HepG2 (cell line): ENCODE results near the gene MBD3L2. TPM values are rescaled to one million over a fixed set of nuclear protein-coding genes. Genes with fewer than 3 reads are reported as not detected.

Experiments
- FOXK2 ChIP-seq: fragments of 450-650 bp; IDR thresholded peaks from 2 replicates; pipeline ENCODE4 v1.6.1; 2016
- GATAD2A ChIP-seq: IDR thresholded peaks from 2 replicates; pipeline ENCODE4 v1.6.1; 2016
- GZF1 ChIP-seq: sonication (generic); formaldehyde crosslinking; IDR thresholded peaks from 2 replicates; pipeline ENCODE4 v1.5.1; 2020; ENCODE audit warnings: mild to moderate bottlenecking, missing genetic modification reagents
- HDAC2 ChIP-seq: sonication (generic); formaldehyde crosslinking; IDR thresholded peaks from 2 replicates; pipeline ENCODE4 v1.4.0; 2020; ENCODE audit warnings: missing genetic modification reagents
- HMG20B ChIP-seq: conservative IDR thresholded peaks from 2 replicates; pipeline ENCODE4 v1.6.1; 2016; ENCODE audit warnings: missing genetic modification reagents, missing compliant biosample characterization
- HOXA7 ChIP-seq: sonication (generic); formaldehyde crosslinking; IDR thresholded peaks from 2 replicates; pipeline ENCODE4 v1.8.1; 2022; ENCODE audit warnings: mild to moderate bottlenecking, missing genetic modification reagents, moderate library complexity
- MLLT10 ChIP-seq: sonication (generic); formaldehyde crosslinking; IDR thresholded peaks from 2 replicates; pipeline ENCODE4 v1.4.0; 2020; ENCODE audit warnings: missing genetic modification reagents
- MYC ChIP-seq: sonication (generic); formaldehyde crosslinking; IDR thresholded peaks from 2 replicates; pipeline ENCODE4 v1.9.0; 2021; ENCODE audit warnings: missing genetic modification reagents, borderline replicate concordance
- NR2C2 ChIP-seq: sonication (generic); formaldehyde crosslinking; IDR thresholded peaks from 2 replicates; pipeline ENCODE4 v1.4.0; 2020; ENCODE audit warnings: missing genetic modification reagents, mild to moderate bottlenecking, moderate library complexity, borderline replicate concordance
- ONECUT2 ChIP-seq: sonication (generic); formaldehyde crosslinking; IDR thresholded peaks from 2 replicates; pipeline ENCODE4 v1.4.0; 2020; ENCODE audit warnings: missing genetic modification reagents
- TFDP2 ChIP-seq: sonication (generic); formaldehyde crosslinking; IDR thresholded peaks from 2 replicates; pipeline ENCODE4 v1.4.0; 2020; ENCODE audit warnings: missing genetic modification reagents
- ZBTB20 ChIP-seq: sonication (generic); formaldehyde crosslinking; IDR thresholded peaks from 2 replicates; pipeline ENCODE4 v1.8.1; 2023; ENCODE audit warnings: missing genetic modification reagents, low read depth, mild to moderate bottlenecking, borderline replicate concordance
- ZNF280B ChIP-seq: sonication (generic); formaldehyde crosslinking; IDR thresholded peaks from 2 replicates; pipeline ENCODE4 v1.5.0; 2020; ENCODE audit warnings: missing genetic modification reagents, mild to moderate bottlenecking, borderline replicate concordance
- ZNF280D ChIP-seq: sonication (generic); formaldehyde crosslinking; IDR thresholded peaks from 2 replicates; pipeline ENCODE4 v1.5.1; 2020; ENCODE audit warnings: mild to moderate bottlenecking, missing genetic modification reagents
- ZNF549 ChIP-seq: sonication (generic); formaldehyde crosslinking; IDR thresholded peaks from 2 replicates; pipeline ENCODE4 v1.5.0; 2020; ENCODE audit warnings: missing genetic modification reagents
- ZNF558 ChIP-seq: sonication (generic); formaldehyde crosslinking; IDR thresholded peaks from 2 replicates; pipeline ENCODE4 v1.9.0; 2022; ENCODE audit warnings: mild to moderate bottlenecking, missing genetic modification reagents, borderline replicate concordance
- ZNF720 ChIP-seq: sonication (generic); formaldehyde crosslinking; IDR thresholded peaks from 2 replicates; pipeline ENCODE4 v1.4.0; 2020; ENCODE audit warnings: missing genetic modification reagents
- ZNF782 ChIP-seq: sonication (generic); formaldehyde crosslinking; IDR thresholded peaks from 2 replicates; pipeline ENCODE4 v1.4.0; 2020; ENCODE audit warnings: missing genetic modification reagents, mild to moderate bottlenecking, borderline replicate concordance
- ZUFSP ChIP-seq: sonication (generic); formaldehyde crosslinking; IDR thresholded peaks from 2 replicates; pipeline ENCODE4 v1.9.0; 2021; ENCODE audit warnings: missing genetic modification reagents, mild to moderate bottlenecking, borderline replicate concordance
- polyA plus RNA-seq, 8 experiments: library from polyadenylated mRNA; depleted of rRNA in 3 of 8; stranded (reverse) in 7 of 8; unstranded in 1 of 8; fragments of >200 nt; fragmentation: Illumina TruSeq in 4 of 8; extraction: Trizol in 4 of 8; gene quantifications; 2 replicates each; pipeline versions ENCODE4 v1.2.1 to v1.2.3, GENCODE V29; 2011 to 2016; ENCODE audit warnings: low read depth in 4 of 8, missing spikeins in 1 of 8, mixed read lengths in 1 of 8; ENCODE audit not compliant: insufficient read depth in 1 of 8
- total RNA-seq, 5 experiments: library from RNA; depleted of rRNA; stranded (reverse); fragments of >200 nt; fragmentation: Illumina TruSeq; extraction: Trizol; gene quantifications; 2 replicates each; pipeline ENCODE4 v1.2.3, GENCODE V29; 2016; ENCODE audit warnings: low read depth in 1 of 5

MBD3L2 gene
- total and polyA plus RNA-seq, 2 of the 13 experiments (the other 11 are each of a cell fraction or from before 2014, with no cell fraction given): not detected

- TF ChIP-seq ZUFSP (CRISPR knock-in tag) (no peak), ZNF782 (CRISPR knock-in tag) (no peak; the same call in 1 of the 2 replicates), MYC (peak; percentile 24; the same call in 1 of the 2 replicates), GZF1 (no peak; the same call in 1 of the 2 replicates), ZNF280D (CRISPR knock-in tag) (no peak; the same call in 1 of the 2 replicates), HMG20B (CRISPR knock-in tag) (no peak), HDAC2 (no peak), ZNF558 (no peak; the same call in 1 of the 2 replicates), HOXA7 (CRISPR knock-in tag) (no peak), ZNF720 (CRISPR knock-in tag) (no peak), TFDP2 (no peak; the same call in 1 of the 2 replicates), MLLT10 (no peak), NR2C2 (CRISPR knock-in tag) (0 out of 2 replicates have a peak, but pooled peaks have one; percentile 17), FOXK2 (no peak), ZBTB20 (no peak), ZNF549 (CRISPR knock-in tag) (no peak), GATAD2A (CRISPR knock-in tag) (no peak), ONECUT2 (no peak), ZNF280B (peak; percentile 60; the same call in 1 of the 2 replicates)
Measured at GRCh38 chr19:7098701-7099596, 49.8 kb downstream of the MBD3L2 start (continued).
